ENCODE data around the gene B4GALNT3.

Gene B4GALNT3

DNA sequence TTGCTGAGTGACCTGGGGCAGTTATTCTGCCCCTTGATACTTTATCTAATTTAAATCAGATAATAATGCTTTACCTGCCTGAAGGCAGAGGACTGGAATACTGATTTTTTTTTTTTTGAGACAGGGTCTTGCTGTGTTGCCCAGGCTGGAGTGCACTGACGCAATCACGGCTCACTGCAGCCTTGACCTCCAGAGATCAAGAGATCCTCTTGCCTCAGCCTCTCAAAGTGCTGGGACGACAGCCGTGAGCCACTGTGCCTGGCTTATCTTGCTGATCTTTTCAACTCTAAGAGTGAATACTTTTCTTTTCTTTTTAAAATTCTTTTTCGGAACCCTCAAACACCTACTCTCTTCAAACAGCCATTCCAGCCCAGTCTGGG is 699 bp upstream of the B4GALNT3 start:
- TF ChIP-seq CTCF (IDR thresholded peaks at IDR 0.05; ENCODE audit: extremely low read depth, insufficient read depth, missing control alignments): no peak
- no peak for DNase-seq (ENCODE audit: low spot score)
- in situ Hi-C loops (cut with MboI; ENCODE audit: low pct_unique_long_range_greater_than_20kb, low sequenced_read_pairs, unreplicated experiment): loop anchor here (10.0 kb wide), 1 partner anchor 86 kb away; no protein-coding TSS in a partner anchor

DNA sequence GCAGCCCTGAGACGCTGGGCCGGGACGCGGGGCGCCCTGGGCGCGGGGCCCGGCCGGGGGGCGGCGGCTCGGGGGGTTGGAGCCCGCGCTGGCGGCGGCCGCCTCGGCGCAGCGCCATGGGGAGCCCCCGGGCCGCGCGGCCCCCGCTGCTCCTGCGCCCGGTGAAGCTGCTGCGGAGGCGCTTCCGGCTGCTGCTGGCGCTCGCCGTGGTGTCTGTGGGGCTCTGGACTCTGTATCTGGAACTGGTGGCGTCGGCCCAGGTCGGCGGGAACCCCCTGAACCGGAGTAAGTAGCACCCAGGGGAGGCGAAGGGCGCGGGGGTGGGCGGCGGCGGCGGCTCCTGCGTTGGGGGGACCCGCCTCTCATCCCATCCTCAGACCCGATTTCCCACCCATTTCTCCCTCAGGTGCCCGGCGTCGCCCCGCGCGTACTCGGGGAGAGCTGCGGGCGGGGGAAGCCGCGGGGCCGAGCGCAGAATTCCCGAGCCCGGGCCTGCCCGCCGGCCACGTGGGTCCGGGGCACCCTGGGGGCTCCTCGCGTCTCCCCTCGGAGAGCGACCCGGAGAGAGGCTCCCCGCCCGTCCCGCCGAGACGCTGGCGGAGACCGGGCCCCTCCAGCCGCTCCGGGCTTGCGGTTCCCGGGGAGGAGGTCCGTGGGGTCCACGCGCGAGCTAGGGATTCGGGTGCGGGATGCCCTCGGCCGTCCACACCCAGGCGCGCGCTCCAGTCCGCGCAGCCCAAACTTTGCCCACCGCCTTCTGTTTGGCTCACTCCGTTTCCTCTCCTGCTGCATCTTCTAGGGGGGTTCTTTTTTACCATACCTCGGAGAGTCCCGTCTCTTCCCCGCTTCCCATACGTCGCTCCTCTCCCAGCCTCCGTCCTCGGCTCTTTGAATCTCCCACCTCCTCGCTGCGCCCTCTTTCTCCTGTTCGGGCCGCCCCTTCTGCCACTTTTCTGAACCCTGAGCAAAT is 807 bp downstream of the B4GALNT3 start:
- peak; percentile 78 for DNase-seq (ENCODE audit: low spot score)
- in situ Hi-C loops (cut with MboI; ENCODE audit: low pct_unique_long_range_greater_than_20kb, low sequenced_read_pairs, unreplicated experiment): no loop called here
- TF ChIP-seq CTCF (IDR thresholded peaks at IDR 0.05; ENCODE audit: extremely low read depth, insufficient read depth, missing control alignments): no peak

DNA sequence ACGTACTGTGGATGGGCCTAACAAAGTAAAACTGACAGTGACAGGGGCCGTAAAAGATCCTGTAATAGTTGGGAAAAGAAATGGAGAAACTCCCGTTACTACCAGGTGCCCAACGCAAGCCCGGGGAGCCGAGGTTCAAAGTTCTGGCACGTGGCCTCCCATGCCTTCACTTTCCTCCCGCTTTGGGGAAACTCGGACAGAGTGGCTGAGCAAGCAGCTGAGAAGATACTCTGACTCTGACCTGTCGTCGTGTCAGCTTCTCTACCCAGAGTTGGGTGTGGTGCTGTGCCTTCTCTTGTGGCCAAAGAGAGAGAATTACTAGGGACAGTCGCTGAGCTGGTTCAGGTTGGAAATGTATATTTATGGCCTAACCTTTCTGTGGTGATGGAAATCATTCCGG is 1.7 kb downstream of the B4GALNT3 start:
- in situ Hi-C loops (cut with MboI; ENCODE audit: low pct_unique_long_range_greater_than_20kb, low sequenced_read_pairs, unreplicated experiment): no loop called here
- no peak for DNase-seq (ENCODE audit: low spot score)
- no peak for TF ChIP-seq CTCF (IDR thresholded peaks at IDR 0.05; ENCODE audit: extremely low read depth, insufficient read depth, missing control alignments)

GRCh38 chr12:462936-463705 is 3.4 kb downstream of the B4GALNT3 start:
- in situ Hi-C loops (cut with MboI; ENCODE audit: low pct_unique_long_range_greater_than_20kb, low sequenced_read_pairs, unreplicated experiment): no loop called here
- no peak for TF ChIP-seq CTCF (IDR thresholded peaks at IDR 0.05; ENCODE audit: extremely low read depth, insufficient read depth, missing control alignments)
- no peak for DNase-seq (ENCODE audit: low spot score)

DNA sequence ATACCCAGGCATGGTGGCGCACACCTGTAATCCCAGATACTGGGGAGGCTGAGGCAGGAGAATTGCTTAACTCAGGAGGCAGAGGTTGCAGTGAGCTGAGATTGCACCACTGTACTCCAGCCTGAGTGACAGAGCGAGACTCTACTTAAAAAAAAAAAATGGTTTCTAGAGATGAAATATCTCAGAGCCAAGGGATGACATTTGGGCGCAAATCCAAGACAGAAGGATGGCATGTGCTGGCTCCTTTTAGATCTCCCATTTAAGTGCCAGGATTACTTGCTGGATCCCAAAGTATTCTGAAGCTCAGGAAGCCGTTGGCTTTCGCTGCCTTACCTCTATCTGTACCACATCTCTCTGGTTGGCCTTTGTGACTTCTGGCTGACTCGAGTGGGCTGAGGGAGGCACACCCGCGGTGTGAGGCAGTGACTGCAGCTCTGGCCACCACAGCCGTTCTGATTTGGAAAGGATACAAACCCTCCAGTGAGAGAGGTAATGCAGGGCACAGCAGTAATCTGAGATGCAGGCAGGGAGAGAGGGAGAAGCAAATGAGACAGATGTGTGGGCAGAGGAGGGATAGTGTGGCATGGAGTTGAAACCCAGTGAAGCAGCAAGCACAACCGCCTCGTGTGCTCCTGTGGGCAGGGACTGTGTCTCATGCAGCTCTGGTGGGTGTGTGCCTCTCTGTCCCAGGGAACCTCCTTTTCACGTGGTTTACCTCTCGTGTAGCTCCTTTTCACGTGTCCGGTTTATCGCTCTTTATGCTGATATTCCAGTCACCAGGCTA is 4.9 kb downstream of the B4GALNT3 start:
- no peak for TF ChIP-seq CTCF (IDR thresholded peaks at IDR 0.05; ENCODE audit: extremely low read depth, insufficient read depth, missing control alignments)

DNA sequence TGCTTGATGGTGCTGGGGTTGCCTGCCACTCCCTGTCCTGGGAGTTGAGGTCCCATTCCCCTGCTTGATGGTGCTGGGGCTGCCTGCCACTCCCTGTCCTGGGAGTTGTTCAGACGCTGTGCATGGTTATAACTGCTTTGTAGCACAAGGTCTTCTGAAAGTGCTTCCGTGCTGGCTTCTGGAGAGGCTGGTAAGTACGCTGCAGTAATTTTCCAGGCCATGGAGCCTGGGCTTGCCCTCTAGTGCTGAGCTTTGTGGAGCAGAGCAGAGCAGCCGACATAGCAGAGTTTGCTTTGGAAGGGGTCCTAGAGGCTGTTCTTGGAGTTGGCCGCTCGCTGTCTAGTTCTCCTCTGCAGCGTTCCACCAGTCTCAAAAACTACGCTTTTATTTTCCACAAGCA is 6.3 kb downstream of the B4GALNT3 start:
- in situ Hi-C loops (cut with MboI; ENCODE audit: low pct_unique_long_range_greater_than_20kb, low sequenced_read_pairs, unreplicated experiment): no loop called here
- TF ChIP-seq CTCF (IDR thresholded peaks at IDR 0.05; ENCODE audit: extremely low read depth, insufficient read depth, missing control alignments): no peak
- DNase-seq (ENCODE audit: low spot score): no peak

More for the DNA sequence above, 4.9 kb downstream of the B4GALNT3 start:
- in situ Hi-C loops (cut with MboI; ENCODE audit: low pct_unique_long_range_greater_than_20kb, low sequenced_read_pairs, unreplicated experiment): no loop called here
- DNase-seq (ENCODE audit: low spot score): no peak
